CD4-positive, alpha-beta T cell treated with Interleukin-4 for 1 hour (primary cell): ENCODE results near the gene MARCHF10.

Experiments used
- DNase-seq, 2 donors: peaks; one replicate each; pipeline ENCODE4 v3.0.0-alpha.2; 2020 to 2022

The MARCHF10 gene

DNA sequence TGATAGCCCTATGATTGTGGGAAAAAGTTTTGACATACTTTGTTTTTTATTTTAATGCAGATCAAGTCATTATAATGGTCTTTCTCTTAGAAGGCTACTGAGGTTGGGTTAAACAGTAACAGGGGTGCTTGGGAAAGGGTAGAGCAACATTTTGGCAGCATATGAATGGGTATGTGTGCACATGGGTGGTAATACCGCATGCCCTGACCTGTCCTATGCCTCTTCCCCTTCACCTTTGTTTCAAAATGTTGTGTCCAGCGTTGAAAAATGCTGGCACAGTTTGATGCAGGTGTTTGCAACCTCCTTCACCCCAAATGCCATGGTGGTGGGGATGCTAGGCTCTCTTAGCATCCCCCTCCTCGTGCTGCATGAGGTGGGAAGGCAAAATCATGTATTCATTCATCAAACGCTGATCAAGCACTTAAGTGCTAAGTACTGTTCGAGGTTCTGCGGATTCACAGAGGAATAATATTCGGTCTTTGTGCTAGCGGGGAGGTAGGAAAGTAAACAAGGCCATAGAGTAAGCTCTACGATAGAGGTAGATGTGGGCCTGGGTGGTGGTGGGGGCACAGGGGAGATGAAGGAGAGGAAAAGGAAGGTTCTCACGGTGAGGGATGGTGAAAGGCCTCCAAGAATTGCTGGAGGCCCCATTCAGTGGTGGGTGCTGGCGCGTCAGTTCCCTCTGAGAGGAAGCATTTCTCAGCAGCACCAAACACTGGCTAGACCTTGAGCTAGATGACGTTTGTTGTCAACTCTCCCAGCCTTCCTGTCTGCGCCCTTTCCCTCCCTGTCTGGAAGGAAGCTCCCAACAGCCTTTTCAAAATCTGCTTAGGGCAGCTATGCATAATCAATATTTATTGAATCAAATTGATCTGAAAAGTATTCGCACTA is 13.3 kb upstream of the MARCHF10 start:
- no peak for DNase-seq

DNA sequence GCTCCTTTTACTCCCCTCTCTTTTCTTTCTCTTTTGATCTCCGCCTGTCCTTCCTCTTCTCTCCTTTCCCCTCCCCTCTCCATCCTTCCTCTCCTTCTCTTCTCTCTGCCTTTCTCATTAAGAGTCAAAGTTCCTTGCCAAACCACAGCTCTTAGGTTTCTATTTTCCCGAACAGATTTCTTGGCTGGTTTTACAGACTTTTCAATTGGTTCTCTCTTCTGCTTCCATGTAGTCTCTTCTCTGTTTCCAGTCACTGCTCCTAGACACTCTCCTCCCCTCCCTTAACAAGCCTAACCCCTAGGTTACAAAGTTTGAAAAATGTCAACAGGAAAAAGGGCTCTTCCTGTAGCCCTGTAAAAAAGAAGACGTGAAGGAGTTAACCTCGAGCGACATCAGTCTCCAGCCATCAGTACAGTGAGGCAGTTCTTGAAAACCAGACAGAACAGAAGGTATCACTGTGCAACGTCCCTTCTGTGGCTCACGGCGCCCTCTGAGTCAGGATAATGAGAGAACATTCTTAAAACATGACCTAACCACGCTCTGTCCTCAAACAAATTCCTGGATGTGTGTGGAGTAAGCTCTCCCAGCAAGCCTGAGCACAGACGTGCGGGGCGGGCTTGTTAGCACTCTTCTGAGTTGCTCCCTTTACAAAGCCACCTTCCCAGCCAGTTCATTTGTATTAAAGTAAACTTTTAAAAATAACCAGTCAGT is 11.6 kb upstream of the MARCHF10 start:
- DNase-seq: no peak

DNA sequence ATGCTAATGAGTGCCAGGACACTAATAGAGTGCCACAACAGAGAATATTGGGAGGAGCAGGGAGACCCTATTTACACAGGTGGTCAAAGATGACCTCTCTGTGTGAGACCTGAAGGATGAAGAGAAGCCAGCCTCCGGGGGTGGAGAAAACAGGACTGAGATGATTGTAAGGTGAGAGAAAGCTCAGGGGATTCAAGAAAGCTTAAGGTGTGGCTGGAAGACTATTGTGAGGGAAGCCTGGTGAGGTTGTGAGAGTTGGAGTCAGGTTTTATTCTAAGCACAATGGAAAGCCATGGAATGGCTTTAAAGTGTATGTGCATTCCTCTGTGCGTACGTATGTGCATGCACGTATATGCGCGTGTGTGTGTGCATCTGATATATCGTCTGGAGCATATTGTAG is 10.4 kb upstream of the MARCHF10 start:
- DNase-seq: no peak

DNA sequence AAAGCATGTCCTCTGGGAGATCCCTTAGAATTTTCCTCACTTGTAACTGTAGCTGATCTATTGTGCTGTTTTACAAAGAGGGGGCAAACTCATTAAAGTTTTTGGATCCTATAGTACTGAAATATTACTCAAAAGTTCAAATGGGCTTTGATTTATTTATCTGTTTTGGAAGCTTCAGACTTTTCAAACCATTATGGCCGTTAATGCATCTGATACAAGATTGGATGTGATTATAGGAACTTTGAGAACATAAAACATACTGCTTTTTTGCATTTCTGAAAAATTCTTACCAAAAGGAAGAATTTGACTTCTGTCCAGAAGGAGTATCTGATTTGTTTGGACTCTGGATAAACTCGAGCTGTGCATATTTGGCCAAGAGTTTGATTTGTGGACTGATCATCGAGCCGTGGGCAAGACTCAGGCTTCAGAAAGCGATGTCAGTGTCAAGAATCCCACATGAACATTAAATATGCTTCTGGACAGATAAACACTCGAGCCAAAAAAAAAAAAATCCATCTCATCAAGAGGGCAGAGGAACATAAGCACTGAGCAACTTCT is 8.2 kb upstream of the MARCHF10 start:
- DNase-seq: no peak

DNA sequence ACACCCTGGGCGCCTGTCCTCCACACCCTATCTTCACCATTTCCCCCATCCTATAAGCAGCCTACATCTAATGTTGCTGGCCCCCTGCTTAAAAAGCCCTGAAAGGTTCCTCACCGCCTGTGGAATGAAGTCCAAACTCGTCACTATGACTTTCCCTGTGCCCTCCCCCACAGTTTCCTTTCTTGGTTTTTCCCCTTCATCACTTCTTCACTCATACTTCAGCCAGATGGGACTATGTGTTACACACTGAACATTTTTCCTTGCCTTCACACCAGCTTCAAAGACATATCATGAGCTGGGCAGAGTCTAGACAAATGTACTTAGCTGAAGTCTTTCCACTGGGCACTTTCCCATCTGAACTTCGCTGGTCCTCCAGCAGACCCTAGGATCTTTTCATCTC is 1.5 kb upstream of the MARCHF10 start:
- no peak for DNase-seq

DNA sequence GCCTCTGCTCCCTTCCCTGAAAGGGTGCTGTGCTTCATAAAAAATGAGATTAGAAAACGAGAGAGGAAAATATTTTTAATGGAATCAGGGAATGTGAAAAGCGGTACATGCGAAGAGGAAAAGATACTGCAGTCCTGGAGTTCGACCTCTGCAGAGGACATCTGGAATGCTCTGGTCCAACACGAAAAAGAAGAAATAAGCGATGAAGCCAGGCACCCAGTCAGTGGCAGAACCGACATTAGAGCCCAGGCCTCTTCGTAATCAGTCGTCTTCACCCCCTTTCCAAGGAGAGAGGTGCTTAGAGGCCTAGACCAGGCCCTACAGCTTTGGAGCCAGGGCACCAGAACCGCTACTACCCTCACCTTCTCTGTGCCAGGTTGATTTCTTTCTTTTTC is 459 bp upstream of the MARCHF10 start:
- DNase-seq: no peak

DNA sequence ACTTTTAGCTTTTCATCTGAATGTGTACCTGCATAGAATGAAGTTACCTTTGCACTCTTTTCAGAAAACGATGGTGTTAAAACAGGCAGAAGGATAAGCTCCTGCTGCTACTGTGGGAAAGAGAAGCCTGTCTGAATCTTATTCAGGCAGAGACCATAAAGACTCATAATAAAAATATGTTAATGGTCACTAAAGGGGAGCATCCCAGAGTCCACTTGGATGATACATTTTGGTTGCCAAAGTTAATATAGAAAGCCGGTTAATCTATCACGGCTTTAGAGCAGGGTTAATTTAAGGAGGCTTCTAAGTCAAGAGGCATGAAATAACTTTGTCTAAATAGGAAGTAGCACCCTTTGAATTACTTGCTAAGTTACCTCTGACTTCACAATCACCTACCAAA is 2.9 kb downstream of the MARCHF10 start:
- DNase-seq: no peak

DNA sequence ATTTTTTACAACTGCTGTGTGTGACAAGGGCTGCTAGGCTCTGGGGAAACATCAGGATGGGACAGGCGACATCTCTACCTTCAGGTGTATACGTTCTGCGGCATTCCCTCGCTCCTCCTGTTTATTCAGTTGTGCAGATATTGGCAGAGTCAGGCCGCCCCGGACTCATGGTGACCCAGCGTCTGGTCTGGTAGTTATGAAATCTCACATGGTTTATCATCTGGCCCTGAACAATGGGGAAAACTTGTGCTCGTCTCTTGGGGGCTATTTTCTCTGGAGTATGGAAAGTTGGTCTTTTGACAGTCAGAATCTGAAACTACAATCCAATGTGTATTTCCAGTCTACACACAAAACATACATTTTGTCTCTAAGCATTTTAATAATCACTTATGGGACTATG is 3.3 kb downstream of the MARCHF10 start:
- DNase-seq: no peak

DNA sequence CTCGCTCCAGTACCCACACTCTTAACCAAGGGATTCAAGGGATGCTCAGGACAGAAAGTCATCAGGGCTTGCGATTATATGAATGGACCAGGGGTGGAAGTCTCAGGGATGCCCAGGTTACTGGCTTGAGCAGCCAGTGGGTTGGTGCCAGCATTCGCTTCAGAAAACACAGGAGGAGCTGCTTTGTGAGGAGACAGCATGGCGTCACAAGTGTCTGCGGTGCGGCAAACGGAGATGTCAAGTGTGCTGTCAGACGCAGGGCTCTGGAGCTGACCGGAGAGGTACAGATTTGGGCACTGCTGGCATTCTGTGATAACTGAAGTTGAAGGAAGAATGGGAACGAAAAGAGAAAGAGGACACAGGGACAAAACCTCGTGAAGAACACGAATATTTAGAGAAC is 4.1 kb downstream of the MARCHF10 start:
- no peak for DNase-seq

DNA sequence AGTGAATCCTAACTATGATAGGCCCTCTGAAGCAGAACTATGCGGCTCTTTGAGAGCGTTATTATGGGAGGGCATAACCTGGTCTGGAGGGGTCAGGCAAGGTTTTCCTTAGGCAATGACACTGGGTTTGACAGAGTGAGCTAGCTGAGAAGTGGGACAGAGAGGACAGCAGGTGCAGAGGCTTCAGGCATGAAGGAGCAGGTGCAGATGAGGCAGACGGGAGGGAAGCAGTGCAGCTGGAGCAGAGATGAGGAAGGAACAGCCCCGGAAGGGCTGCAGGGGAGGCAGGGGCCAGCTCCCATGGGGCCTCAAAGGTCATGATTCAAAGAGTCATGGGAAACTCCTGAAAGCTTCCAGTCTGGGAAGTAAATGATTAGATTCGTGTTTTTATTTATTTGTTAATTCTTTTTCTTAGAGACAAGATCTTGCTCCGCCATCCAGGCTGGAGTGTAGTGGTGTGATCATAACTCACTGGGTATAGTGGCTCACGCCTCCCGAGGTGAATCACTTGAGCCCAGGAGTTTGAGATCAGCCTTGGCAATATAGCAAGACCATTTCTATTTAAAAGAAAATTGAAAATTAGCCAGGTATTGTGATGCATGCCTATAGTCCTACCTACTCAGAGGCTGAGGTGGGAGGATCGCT is 5.4 kb downstream of the MARCHF10 start:
- DNase-seq: no peak

DNA sequence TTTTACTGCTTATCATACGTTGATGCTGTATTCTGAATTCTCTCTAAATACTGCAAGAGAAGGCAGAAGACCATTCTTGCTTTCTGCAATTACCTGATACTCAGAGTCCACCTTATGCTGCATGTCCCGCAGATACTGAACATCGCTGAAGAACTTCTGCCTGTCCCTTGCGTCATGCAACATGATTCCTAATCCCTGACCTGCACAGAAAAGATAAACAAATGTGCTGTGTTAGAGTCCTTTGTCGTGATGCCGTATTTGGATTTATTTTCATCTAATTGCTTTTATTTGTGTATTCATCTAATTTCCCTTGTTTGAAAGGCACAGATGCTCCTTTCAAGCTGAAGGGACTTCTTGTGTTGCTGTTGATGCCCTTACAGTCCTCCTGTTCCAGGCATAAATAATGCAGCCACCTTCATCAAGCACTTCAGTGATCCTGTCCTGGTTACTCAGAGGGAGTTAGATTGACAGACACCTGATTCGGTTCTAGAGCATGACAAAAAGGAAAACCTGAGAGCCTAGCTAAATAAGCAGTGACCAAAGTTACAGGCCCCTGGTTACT is 6.5 kb downstream of the MARCHF10 start:
- no peak for DNase-seq

DNA sequence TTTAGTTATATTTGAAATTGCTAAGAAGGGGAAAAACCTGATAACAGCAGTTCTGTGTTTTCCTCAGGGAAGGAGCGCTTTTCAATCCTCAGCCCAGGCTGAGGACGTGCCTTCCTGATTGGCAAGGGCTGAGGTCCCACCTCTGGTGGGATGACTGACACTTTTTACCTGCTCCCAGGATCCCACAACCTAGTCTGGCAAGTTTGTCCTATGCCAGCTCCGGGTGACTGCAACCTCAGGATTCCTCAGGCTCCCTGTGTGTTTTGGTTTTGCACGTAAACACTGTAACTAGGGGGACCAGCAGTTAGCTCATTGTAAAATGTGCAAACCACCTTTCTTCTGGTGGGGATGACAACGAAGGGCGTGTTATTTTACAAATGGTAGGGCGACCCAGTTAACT is 7.5 kb downstream of the MARCHF10 start:
- DNase-seq: no peak

DNA sequence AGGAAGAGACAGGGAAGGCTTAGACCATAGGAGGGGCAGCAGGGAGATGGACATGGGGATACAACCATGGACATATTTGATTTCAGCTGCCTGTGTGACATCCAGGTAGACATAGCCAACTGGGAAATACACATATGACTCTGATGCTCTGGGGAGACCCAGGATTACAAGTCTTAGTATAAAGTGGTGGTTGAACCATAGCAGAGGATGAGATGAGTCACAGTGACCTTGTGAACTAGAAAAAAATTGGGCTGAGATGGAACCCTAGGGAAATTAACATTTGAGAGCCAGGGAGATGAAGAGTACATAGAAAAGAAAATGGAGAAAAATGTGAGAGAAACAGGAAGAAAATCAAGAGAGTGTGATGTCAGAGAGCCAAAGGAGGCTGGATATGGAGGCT is 10.2 kb downstream of the MARCHF10 start:
- no peak for DNase-seq

DNA sequence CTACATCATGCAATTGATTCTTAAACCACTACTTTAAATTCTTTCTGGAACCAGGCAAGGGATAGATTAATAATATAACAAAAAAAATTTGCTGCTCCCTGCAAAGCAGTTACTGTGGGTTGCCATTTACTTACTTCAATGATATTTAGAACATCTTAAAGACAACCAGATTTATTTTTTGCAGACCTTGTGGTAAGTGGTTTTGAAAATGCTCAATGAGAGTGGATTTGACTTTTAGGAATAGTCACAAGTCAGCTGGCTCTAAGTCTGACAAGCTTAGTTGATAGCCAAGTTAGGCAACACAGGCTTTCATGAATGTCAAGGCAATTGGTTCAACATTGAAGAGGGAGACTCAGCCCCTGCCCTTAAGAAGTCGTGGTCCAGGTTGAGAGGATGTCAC is 11.8 kb downstream of the MARCHF10 start:
- no peak for DNase-seq

DNA sequence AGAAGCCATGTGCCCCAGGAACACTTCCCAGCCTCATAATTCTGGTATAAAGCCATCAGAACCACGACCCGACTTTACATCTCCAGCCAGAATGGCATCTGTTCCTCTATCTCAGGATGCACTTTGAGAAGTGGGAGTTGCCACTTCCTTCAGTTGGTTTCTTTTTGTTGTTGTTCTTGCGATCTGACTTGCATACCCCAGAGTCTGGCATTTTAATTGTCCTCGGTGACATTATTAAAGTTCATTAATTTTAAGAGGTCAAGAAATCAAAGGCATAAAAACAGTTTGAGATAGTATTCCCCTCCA is 13.5 kb downstream of the MARCHF10 start:
- DNase-seq: peak in 1 of 2 donors; percentile 2

DNA sequence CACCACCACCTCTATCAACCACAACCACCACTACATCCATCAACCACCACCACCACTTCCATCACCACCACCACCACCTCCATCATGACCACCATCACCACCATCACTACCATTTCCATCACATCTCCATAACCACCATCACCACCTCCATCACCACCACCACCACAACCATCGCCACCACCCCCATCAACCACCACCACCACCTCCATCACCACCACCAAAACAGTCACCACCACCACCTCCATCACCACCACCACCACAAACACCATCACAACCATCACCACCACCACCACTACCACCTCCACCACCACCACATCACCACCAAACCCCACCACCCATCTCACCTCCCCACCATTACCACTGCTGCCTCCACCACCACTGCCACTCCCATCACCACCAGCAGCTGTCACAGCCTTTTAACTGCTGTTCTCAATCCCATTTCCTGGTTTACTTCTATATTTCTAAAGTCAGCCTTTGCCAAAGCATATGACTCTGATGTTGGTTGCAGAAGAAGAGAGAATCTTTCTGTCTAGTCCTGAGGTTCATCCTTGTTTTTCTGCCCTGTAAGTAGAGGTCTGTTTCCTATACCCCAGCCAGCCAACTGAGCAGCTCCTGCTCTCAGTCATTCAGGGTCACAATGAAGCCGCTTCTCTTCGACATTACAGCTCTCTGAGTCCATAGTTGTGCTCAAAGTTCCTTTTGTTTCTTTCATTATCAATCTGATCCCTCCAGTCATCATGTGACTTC is 14.0 kb downstream of the MARCHF10 start:
- peak in 1 of 2 donors; percentile 22 for DNase-seq

DNA sequence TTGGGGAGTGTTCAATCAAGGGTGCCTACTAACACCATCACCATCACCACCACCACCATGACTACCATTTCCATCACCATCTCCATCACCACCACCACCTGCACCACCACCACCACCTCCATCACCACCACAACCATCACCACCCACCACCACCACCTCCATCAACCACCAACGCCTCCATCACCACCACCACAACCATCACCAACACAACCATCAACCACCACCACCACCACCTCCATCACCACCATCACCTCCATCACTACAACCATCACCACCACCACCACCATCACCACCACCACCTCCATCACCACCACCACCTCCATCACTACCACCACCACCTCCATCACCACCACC is 15.7 kb downstream of the MARCHF10 start:
- no peak for DNase-seq

DNA sequence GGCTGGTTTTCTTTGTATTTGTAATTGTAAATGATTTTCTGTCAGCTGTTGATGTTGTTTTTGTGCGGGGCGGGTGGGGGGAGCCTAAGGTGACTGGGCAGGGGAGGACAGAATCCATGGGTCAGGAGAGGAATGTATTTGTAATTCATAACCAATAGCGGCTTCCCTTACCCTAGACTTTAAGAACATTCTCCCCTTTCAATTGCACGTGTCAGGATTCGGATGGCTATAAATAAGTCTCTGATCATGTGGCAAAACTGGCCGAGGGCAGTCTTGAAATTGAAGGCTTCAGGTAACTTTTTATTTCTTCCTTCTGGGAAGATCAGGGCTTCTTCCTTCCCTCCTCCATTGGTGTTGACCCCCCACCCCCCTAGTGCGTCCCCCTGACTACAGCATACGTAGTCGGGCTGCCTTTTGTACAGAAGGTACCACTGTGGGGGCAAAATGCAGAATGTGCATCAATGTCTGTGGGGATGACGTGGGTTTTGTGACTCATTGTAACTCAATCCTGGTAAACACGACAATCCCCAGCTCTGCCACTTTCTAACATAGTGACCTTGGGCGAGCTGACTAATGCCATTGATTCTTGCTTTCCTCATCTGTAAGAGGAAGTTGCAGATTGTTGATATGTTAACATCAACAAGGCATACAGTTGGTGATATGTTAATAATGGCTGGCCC is 16.2 kb downstream of the MARCHF10 start:
- DNase-seq: no peak

DNA sequence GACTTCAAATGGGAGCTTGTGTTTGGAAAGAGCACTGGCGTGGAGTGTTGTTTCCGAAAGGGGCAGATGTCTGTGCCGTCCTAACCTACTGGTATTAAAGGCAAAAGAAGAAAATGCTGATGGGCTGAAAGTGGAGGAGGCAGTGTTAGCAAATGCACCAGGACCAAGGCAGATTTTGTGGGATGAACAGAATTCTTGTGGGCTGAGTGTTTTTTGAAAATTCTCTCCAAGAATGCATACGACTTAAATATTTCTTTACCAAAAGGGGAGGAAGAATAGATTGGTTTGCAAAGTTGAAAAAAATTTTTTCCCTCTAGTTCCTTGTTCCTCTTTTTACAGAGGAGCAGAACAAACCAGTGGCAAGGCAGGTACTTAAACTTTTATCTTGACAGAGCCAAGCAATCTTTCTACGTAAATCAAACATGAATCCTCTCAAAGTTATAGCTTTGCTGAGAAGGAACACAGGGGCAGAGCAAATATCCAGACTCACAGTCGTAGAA is 16.8 kb downstream of the MARCHF10 start:
- no peak for DNase-seq

DNA sequence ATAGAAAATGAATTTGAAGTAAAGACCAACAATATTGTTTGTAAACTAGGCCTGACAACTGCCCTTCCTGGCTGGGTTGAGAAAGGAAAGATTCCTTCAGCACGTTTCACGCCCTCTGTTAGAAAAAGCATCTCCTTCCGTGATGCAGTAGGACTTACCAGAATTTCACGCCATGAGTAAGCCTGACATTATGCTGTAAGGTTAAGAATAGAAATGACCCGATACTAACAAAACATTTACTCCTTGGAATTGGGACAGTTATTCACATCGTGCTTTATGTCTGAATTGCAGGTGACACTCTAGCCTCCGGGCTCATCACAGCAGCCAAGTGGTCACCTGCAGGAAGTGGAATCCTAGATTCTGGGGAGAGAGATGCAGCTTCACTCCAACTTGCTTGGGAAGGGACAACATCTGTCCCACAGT is 17.5 kb downstream of the MARCHF10 start:
- DNase-seq: no peak

DNA sequence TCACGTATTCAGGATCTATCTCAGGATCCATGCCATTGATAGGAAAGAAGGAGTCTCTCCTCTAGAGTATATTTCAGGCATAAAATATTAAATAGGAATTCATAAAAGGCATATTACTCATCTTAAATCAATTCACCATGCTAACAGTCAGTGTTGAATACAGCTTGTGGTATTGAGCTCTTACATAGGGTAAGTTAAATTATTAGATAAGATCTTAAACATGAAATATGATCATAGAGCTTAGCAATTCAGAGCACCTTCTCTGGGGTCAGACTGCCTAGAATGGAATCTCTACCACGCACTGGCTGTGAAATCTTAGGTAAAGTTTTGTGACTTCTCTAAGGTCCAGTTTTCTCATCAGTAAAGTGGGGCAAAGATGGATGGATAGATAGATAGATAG is 20.7 kb downstream of the MARCHF10 start:
- no peak for DNase-seq

DNA sequence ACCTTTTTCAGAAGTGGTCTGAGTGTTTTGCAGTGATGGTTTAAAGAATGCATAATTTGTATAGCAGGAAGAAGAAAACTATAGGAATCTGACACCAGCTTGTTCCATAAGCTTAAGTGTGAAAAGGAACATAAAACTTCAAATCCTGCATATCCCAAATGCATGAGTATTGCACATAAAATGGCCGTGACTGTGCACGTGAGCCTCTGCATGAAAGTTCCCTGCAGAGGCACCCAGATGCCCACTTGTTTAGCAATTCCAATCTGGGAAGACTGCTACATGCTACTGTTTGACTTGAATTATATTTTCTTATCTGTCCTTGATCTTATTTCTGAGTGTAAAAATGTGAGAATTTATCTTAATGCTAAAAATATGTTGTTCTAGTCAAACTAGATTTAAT is 21.5 kb downstream of the MARCHF10 start:
- DNase-seq: no peak
